GM23338 (cell line): ENCODE results near the gene RAB11A. TPM values are rescaled to one million over a fixed set of nuclear protein-coding genes. Genes with fewer than 3 reads are reported as not detected.
A peak's percentile ranks its signal among the peaks of the same experiment; 100 is the strongest.

ENCODE experiments used
- ATAC-seq: fragments of 200-7000 bp; cut with Tn5 transposase; 3 replicates; pipeline ENCODE4 v1.9.1; 2020
- DNase-seq: peaks from one replicate; pipeline ENCODE4 v3.0.0-alpha.2; 2015; ENCODE audit warnings: low spot score
- H2AFZ ChIP-seq: fragments of 200-600 bp; sonication (generic); 2 replicates; pipeline ENCODE4 v1.8.0; 2016; ENCODE audit warnings: antibody characterized with exemption, mild to moderate bottlenecking, moderate library complexity
- H3F3A ChIP-seq: fragments of 200-600 bp; sonication (generic); replicated peaks from 2 replicates; pipeline ENCODE4 v1.8.0; 2017; ENCODE audit warnings: antibody characterized with exemption, mixed run types, low read depth
- H3K27ac ChIP-seq: fragments of 200-600 bp; sonication (generic); 2 replicates; pipeline ENCODE4 v1.6.1; 2016; ENCODE audit warnings: low read depth
- H3K27me3 ChIP-seq: fragments of 200-600 bp; sonication (generic); 2 replicates; pipeline ENCODE4 v1.8.0; 2016; ENCODE audit warnings: mild to moderate bottlenecking, mixed run types, moderate library complexity; ENCODE audit not compliant: insufficient read depth
- H3K36me3 ChIP-seq: fragments of 200-600 bp; sonication (generic); 2 replicates; pipeline ENCODE4 v1.8.0; 2016; ENCODE audit warnings: mild to moderate bottlenecking; ENCODE audit not compliant: insufficient read depth
- H3K4me1 ChIP-seq: fragments of 200-600 bp; sonication (generic); 2 replicates; pipeline ENCODE4 v1.8.0; 2016; ENCODE audit warnings: mild to moderate bottlenecking, moderate library complexity; ENCODE audit not compliant: insufficient read depth
- H3K4me2 ChIP-seq: fragments of 200-600 bp; sonication (generic); 2 replicates; pipeline ENCODE4 v1.7.1; 2017; ENCODE audit warnings: mixed run types
- H3K4me3 ChIP-seq: fragments of 200-600 bp; sonication (generic); 2 replicates; pipeline ENCODE4 v1.6.1; 2016; ENCODE audit warnings: mixed run types
- H3K79me2 ChIP-seq: fragments of 200-600 bp; sonication (generic); replicated peaks from 2 replicates; pipeline ENCODE4 v1.8.0; 2017; ENCODE audit warnings: mild to moderate bottlenecking; ENCODE audit not compliant: insufficient read depth
- H3K9me2 ChIP-seq: fragments of 200-600 bp; sonication (generic); 2 replicates; pipeline ENCODE4 v1.8.0; 2017; ENCODE audit not compliant: insufficient read depth
- H4K20me1 ChIP-seq: fragments of 200-600 bp; sonication (generic); replicated peaks from 2 replicates; pipeline ENCODE4 v1.8.0; 2017; ENCODE audit warnings: mild to moderate bottlenecking; ENCODE audit not compliant: insufficient read depth
- H3K27ac Mint-ChIP-seq: 2 replicates; pipeline ENCODE4 v1.8.0; 2020; ENCODE audit warnings: inconsistent platforms, mild to moderate bottlenecking, moderate library complexity, mixed read lengths
- H3K27me3 Mint-ChIP-seq: 3 replicates; pipeline ENCODE4 v1.8.0; 2022; ENCODE audit warnings: low read depth, mild to moderate bottlenecking, moderate library complexity, mixed read lengths, inconsistent platforms; ENCODE audit not compliant: insufficient read depth, poor library complexity
- H3K36me3 Mint-ChIP-seq: 3 replicates; pipeline ENCODE4 v1.8.0; 2021; ENCODE audit warnings: low read depth, mild to moderate bottlenecking, inconsistent platforms, moderate library complexity, mixed read lengths
- H3K4me1 Mint-ChIP-seq: 3 replicates; pipeline ENCODE4 v1.8.0; 2020; ENCODE audit warnings: mild to moderate bottlenecking, inconsistent platforms, mixed read lengths
- H3K4me3 Mint-ChIP-seq: 3 replicates; pipeline ENCODE4 v1.8.0; 2021; ENCODE audit warnings: moderate library complexity, mild to moderate bottlenecking, inconsistent platforms, mixed read lengths
- H3K9me3 Mint-ChIP-seq: 3 replicates; pipeline ENCODE4 v1.8.0; 2020; ENCODE audit warnings: moderate library complexity, mild to moderate bottlenecking, inconsistent platforms, mixed read lengths
- CTCF ChIP-seq, 2 experiments: fragments of 200-600 bp in 1 of 2; sonication (generic) in 1 of 2; conservative IDR thresholded peaks; 2 replicates each; pipeline versions ENCODE4 v1.5.1 to v1.6.1; 2016 to 2017; ENCODE audit warnings: antibody characterized with exemption in 2 of 2, low read depth in 2 of 2, mild to moderate bottlenecking in 2 of 2, moderate library complexity in 1 of 2
- ETS1 ChIP-seq: IDR thresholded peaks from 2 replicates; pipeline ENCODE4 v1.6.1; 2016; ENCODE audit warnings: antibody characterized with exemption
- JUNB ChIP-seq: IDR thresholded peaks from one replicate; pipeline ENCODE4 v1.6.1; 2016; ENCODE audit warnings: antibody characterized with exemption; ENCODE audit not compliant: unreplicated experiment
- NANOG ChIP-seq: IDR thresholded peaks from 2 replicates; pipeline ENCODE4 v1.6.1; 2016; ENCODE audit warnings: antibody characterized with exemption, borderline replicate concordance
- POLR2AphosphoS5 ChIP-seq: IDR thresholded peaks from 2 replicates; pipeline ENCODE4 v1.6.1; 2016; ENCODE audit warnings: antibody characterized with exemption, low read depth
- STAT1 ChIP-seq: IDR thresholded peaks from one replicate; pipeline ENCODE4 v1.6.1; 2016; ENCODE audit warnings: antibody characterized with exemption; ENCODE audit not compliant: unreplicated experiment
- ZNF114 ChIP-seq: fragments of 250-450 bp; sonication (Bioruptor Pico); IDR thresholded peaks from 2 replicates; pipeline ENCODE4 v1.5.0; 2020; ENCODE audit warnings: mild to moderate bottlenecking, moderate library complexity
- ZNF462 ChIP-seq: fragments of 250-450 bp; sonication (Bioruptor Pico); IDR thresholded peaks from 2 replicates; pipeline ENCODE4 v1.5.0; 2020; ENCODE audit warnings: mild to moderate bottlenecking, moderate library complexity
- polyA plus RNA-seq: library from polyadenylated mRNA; unstranded; fragments of >200 nt; fragmentation: Nextera tagmentation; extraction: Ambion mirVana; gene quantifications from 2 replicates; pipeline ENCODE4 v1.2.1, GENCODE V29; 2016
- total RNA-seq: library from RNA; depleted of rRNA; stranded (reverse); fragments of >200 nt; shearing (Covaris generic); gene quantifications from 2 replicates; pipeline ENCODE4 v1.2.3, GENCODE V29; 2014

The RAB11A gene
- total and polyA plus RNA-seq, 2 experiments from 2014 or later = 251 to 369 TPM

GRCh38 chr15:65839985-65840384, 29.3 kb upstream of the RAB11A start:
- no peak for ATAC-seq
- H3K4me1 ChIP-seq = no peaks in the 10 kb centered on the region

GRCh38 chr15:65841121-65841930, 28.0 kb upstream of the RAB11A start:
- Mint-ChIP-seq H3K27ac (peak overlapping the region; percentile 70; the same call in 1 of the 2 replicates), H3K36me3 (no peaks in the 10 kb centered on the region), H3K4me1 (peaks cover 8% of the 10 kb centered on the region; the same call in 2 of the 3 replicates), H3K4me3 (no peak overlapping the region), H3K27me3 (peaks cover 3% of the 10 kb centered on the region), H3K9me3 (no peaks in the 10 kb centered on the region; the same call in 2 of the 3 replicates)
- no peaks in the 10 kb centered on the region for H4K20me1 ChIP-seq
- no peak overlapping the region for H3K27ac ChIP-seq
- peak overlapping the region; percentile 97 for H2AFZ ChIP-seq
- no peaks in the 10 kb centered on the region for H3K4me1 ChIP-seq
- ATAC-seq (no peak), DNase-seq (no peak)
- H3K27me3 ChIP-seq = no peaks in the 10 kb centered on the region
- no peak overlapping the region for H3K4me2 ChIP-seq
- H3K36me3 ChIP-seq = no peaks in the 10 kb centered on the region
- H3K9me2 ChIP-seq = no peaks in the 10 kb centered on the region
- H3K79me2 ChIP-seq = no peaks in the 10 kb centered on the region
- H3F3A ChIP-seq = no peaks in the 10 kb centered on the region
- no peak overlapping the region for H3K4me3 ChIP-seq
- TF ChIP-seq ZNF462 (CRISPR knock-in tag) (no peak), ZNF114 (CRISPR knock-in tag) (no peak), POLR2AphosphoS5 (no peak), STAT1 (no peak)

More at GRCh38 chr15:65839985-65840384, 29.3 kb upstream of the RAB11A start:
- Histone ChIP-seq H3K27me3 (no peaks in the 10 kb centered on the region), H4K20me1 (no peaks in the 10 kb centered on the region), H3K4me2 (no peak overlapping the region), H3K9me2 (no peaks in the 10 kb centered on the region), H3K27ac (no peak overlapping the region), H3K36me3 (no peaks in the 10 kb centered on the region), H3K4me3 (no peak overlapping the region), H3F3A (no peaks in the 10 kb centered on the region), H2AFZ (no peak overlapping the region), H3K79me2 (no peaks in the 10 kb centered on the region)
- no peaks in the 10 kb centered on the region; the same call in 2 of the 3 replicates for H3K9me3 Mint-ChIP-seq
- no peak for DNase-seq
- peaks cover 10% of the 10 kb centered on the region; the same call in 2 of the 3 replicates for H3K4me1 Mint-ChIP-seq
- H3K27ac Mint-ChIP-seq = no peak overlapping the region
- no peak for TF ChIP-seq ZNF114 (CRISPR knock-in tag)
- no peak for TF ChIP-seq JUNB
- no peak for TF ChIP-seq STAT1
- no peak for TF ChIP-seq ETS1
- TF ChIP-seq NANOG = no peak
- no peak for TF ChIP-seq POLR2AphosphoS5
- no peak for TF ChIP-seq CTCF (conservative IDR thresholded peaks at IDR 0.05; ENCODE audit: low read depth in 2 of 2)
- H3K27me3 Mint-ChIP-seq = peaks cover 3% of the 10 kb centered on the region
- H3K4me3 Mint-ChIP-seq = no peak overlapping the region
- no peaks in the 10 kb centered on the region for H3K36me3 Mint-ChIP-seq
